GM23338 (cell line): ENCODE data around the gene FRMD4A. TPM values are rescaled to one million over a fixed set of nuclear protein-coding genes. Genes with fewer than 3 reads are reported as not detected.

Experiments used
- ATAC-seq: fragments of 200-7000 bp; cut with Tn5 transposase; 3 replicates; pipeline ENCODE4 v1.9.1; 2020
- DNase-seq: peaks from one replicate; pipeline ENCODE4 v3.0.0-alpha.2; 2015; ENCODE audit warnings: low spot score
- H2AFZ ChIP-seq: fragments of 200-600 bp; sonication (generic); 2 replicates; pipeline ENCODE4 v1.8.0; 2016; ENCODE audit warnings: antibody characterized with exemption, mild to moderate bottlenecking, moderate library complexity
- H3F3A ChIP-seq: fragments of 200-600 bp; sonication (generic); replicated peaks from 2 replicates; pipeline ENCODE4 v1.8.0; 2017; ENCODE audit warnings: antibody characterized with exemption, mixed run types, low read depth
- H3K27ac ChIP-seq: fragments of 200-600 bp; sonication (generic); 2 replicates; pipeline ENCODE4 v1.6.1; 2016; ENCODE audit warnings: low read depth
- H3K27me3 ChIP-seq: fragments of 200-600 bp; sonication (generic); 2 replicates; pipeline ENCODE4 v1.8.0; 2016; ENCODE audit warnings: mild to moderate bottlenecking, mixed run types, moderate library complexity; ENCODE audit not compliant: insufficient read depth
- H3K36me3 ChIP-seq: fragments of 200-600 bp; sonication (generic); 2 replicates; pipeline ENCODE4 v1.8.0; 2016; ENCODE audit warnings: mild to moderate bottlenecking; ENCODE audit not compliant: insufficient read depth
- H3K4me1 ChIP-seq: fragments of 200-600 bp; sonication (generic); 2 replicates; pipeline ENCODE4 v1.8.0; 2016; ENCODE audit warnings: mild to moderate bottlenecking, moderate library complexity; ENCODE audit not compliant: insufficient read depth
- H3K4me2 ChIP-seq: fragments of 200-600 bp; sonication (generic); 2 replicates; pipeline ENCODE4 v1.7.1; 2017; ENCODE audit warnings: mixed run types
- H3K4me3 ChIP-seq: fragments of 200-600 bp; sonication (generic); 2 replicates; pipeline ENCODE4 v1.6.1; 2016; ENCODE audit warnings: mixed run types
- H3K79me2 ChIP-seq: fragments of 200-600 bp; sonication (generic); replicated peaks from 2 replicates; pipeline ENCODE4 v1.8.0; 2017; ENCODE audit warnings: mild to moderate bottlenecking; ENCODE audit not compliant: insufficient read depth
- H3K9me2 ChIP-seq: fragments of 200-600 bp; sonication (generic); 2 replicates; pipeline ENCODE4 v1.8.0; 2017; ENCODE audit not compliant: insufficient read depth
- H4K20me1 ChIP-seq: fragments of 200-600 bp; sonication (generic); replicated peaks from 2 replicates; pipeline ENCODE4 v1.8.0; 2017; ENCODE audit warnings: mild to moderate bottlenecking; ENCODE audit not compliant: insufficient read depth
- H3K27ac Mint-ChIP-seq: 2 replicates; pipeline ENCODE4 v1.8.0; 2020; ENCODE audit warnings: inconsistent platforms, mild to moderate bottlenecking, moderate library complexity, mixed read lengths
- H3K27me3 Mint-ChIP-seq: 3 replicates; pipeline ENCODE4 v1.8.0; 2022; ENCODE audit warnings: low read depth, mild to moderate bottlenecking, moderate library complexity, mixed read lengths, inconsistent platforms; ENCODE audit not compliant: insufficient read depth, poor library complexity
- H3K36me3 Mint-ChIP-seq: 3 replicates; pipeline ENCODE4 v1.8.0; 2021; ENCODE audit warnings: low read depth, mild to moderate bottlenecking, inconsistent platforms, moderate library complexity, mixed read lengths
- H3K4me1 Mint-ChIP-seq: 3 replicates; pipeline ENCODE4 v1.8.0; 2020; ENCODE audit warnings: mild to moderate bottlenecking, inconsistent platforms, mixed read lengths
- H3K4me3 Mint-ChIP-seq: 3 replicates; pipeline ENCODE4 v1.8.0; 2021; ENCODE audit warnings: moderate library complexity, mild to moderate bottlenecking, inconsistent platforms, mixed read lengths
- H3K9me3 Mint-ChIP-seq: 3 replicates; pipeline ENCODE4 v1.8.0; 2020; ENCODE audit warnings: moderate library complexity, mild to moderate bottlenecking, inconsistent platforms, mixed read lengths
- CREB1 ChIP-seq: fragments of 250-450 bp; sonication (Bioruptor Pico); IDR thresholded peaks from 2 replicates; pipeline ENCODE4 v1.5.0; 2020; ENCODE audit warnings: low read depth, mild to moderate bottlenecking, moderate library complexity
- EZH2 ChIP-seq: fragments of 200-600 bp; sonication (generic); IDR thresholded peaks from one replicate; pipeline ENCODE4 v1.8.0; 2017; ENCODE audit warnings: antibody characterized with exemption, mild to moderate bottlenecking, low read depth; ENCODE audit not compliant: unreplicated experiment
- EZH2phosphoT487 ChIP-seq: fragments of 200-600 bp; sonication (generic); IDR thresholded peaks from one replicate; pipeline ENCODE4 v1.8.1; 2018; ENCODE audit warnings: antibody characterized with exemption; ENCODE audit not compliant: unreplicated experiment
- JUNB ChIP-seq: IDR thresholded peaks from one replicate; pipeline ENCODE4 v1.6.1; 2016; ENCODE audit warnings: antibody characterized with exemption; ENCODE audit not compliant: unreplicated experiment
- NANOG ChIP-seq: IDR thresholded peaks from 2 replicates; pipeline ENCODE4 v1.6.1; 2016; ENCODE audit warnings: antibody characterized with exemption, borderline replicate concordance
- POLR2AphosphoS5 ChIP-seq: IDR thresholded peaks from 2 replicates; pipeline ENCODE4 v1.6.1; 2016; ENCODE audit warnings: antibody characterized with exemption, low read depth
- STAT1 ChIP-seq: IDR thresholded peaks from one replicate; pipeline ENCODE4 v1.6.1; 2016; ENCODE audit warnings: antibody characterized with exemption; ENCODE audit not compliant: unreplicated experiment
- ZNF114 ChIP-seq: fragments of 250-450 bp; sonication (Bioruptor Pico); IDR thresholded peaks from 2 replicates; pipeline ENCODE4 v1.5.0; 2020; ENCODE audit warnings: mild to moderate bottlenecking, moderate library complexity
- ZNF331 ChIP-seq: fragments of 250-450 bp; sonication (Bioruptor Pico); IDR thresholded peaks from 2 replicates; pipeline ENCODE4 v1.5.0; 2020; ENCODE audit warnings: low read depth, mild to moderate bottlenecking, moderate library complexity
- polyA plus RNA-seq: library from polyadenylated mRNA; unstranded; fragments of >200 nt; fragmentation: Nextera tagmentation; extraction: Ambion mirVana; gene quantifications from 2 replicates; pipeline ENCODE4 v1.2.1, GENCODE V29; 2016
- total RNA-seq: library from RNA; depleted of rRNA; stranded (reverse); fragments of >200 nt; shearing (Covaris generic); gene quantifications from 2 replicates; pipeline ENCODE4 v1.2.3, GENCODE V29; 2014
- TF ChIP-seq, protein P1 (sequence below): IDR thresholded peaks from 2 replicates; pipeline ENCODE4 v1.6.1; 2016; ENCODE audit warnings: antibody characterized with exemption
- TF ChIP-seq, protein P2 (sequence below): fragments of 250-450 bp; sonication (Bioruptor Pico); IDR thresholded peaks from 2 replicates; pipeline ENCODE4 v1.5.0; 2020; ENCODE audit warnings: mild to moderate bottlenecking, moderate library complexity
- TF ChIP-seq, protein P3 (sequence below), 2 experiments: fragments of 200-600 bp in 1 of 2; sonication (generic) in 1 of 2; conservative IDR thresholded peaks; 2 replicates each; pipeline versions ENCODE4 v1.5.1 to v1.6.1; 2016 to 2017; ENCODE audit warnings: antibody characterized with exemption in 2 of 2, low read depth in 2 of 2, mild to moderate bottlenecking in 2 of 2, moderate library complexity in 1 of 2
- TF ChIP-seq, protein P4 (sequence below): IDR thresholded peaks from one replicate; pipeline ENCODE4 v1.6.1; 2018; ENCODE audit warnings: antibody characterized with exemption; ENCODE audit not compliant: unreplicated experiment

Gene FRMD4A
- total and polyA plus RNA-seq, 2 experiments from 2014 or later, result 14.0 to 20.1 TPM

DNA sequence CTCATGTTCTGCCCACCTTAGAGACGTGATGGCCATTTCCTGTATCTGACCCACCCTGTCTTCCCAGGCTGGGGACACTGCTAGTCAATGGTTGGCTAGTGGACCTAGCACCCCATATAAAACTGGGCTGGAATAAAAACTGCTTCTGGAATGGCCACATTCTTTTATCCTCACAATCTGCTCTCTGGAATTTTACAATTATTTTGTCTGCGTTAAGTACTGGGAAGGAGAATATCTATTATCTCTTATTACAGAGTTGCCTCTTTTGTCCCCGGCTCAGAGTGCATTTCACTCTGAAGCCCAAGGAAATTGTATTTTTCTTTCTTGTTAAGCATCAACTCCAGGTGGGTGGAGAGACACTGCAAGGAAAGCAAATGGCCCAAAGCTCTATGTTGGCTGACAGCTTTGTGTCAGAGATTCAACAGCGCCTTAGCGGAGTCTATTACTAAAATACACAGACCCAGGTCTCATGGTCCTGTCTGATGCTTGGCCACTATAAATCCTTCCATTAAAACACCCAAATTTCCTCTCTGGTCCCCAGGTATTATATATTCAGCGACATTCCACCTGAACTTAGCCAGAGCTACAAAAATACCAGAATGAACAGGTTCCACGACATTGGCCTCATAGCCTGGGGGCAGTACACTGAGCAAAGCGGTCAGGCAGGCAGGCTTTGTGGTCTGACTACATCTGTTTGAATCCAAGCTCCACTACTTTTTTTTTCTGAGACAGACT, 622.3 kb downstream of the FRMD4A start:
- no peak for ATAC-seq
- H3K4me1 Mint-ChIP-seq, result peaks cover 88% of the 10 kb centered on the region

More for the DNA sequence above, 622.3 kb downstream of the FRMD4A start:
- H3K9me2 ChIP-seq, result no peaks in the 10 kb centered on the region
- Mint-ChIP-seq H3K27me3 (peaks cover 21% of the 10 kb centered on the region), H3K36me3 (peaks cover 6% of the 10 kb centered on the region), H3K9me3 (no peaks in the 10 kb centered on the region), H3K4me3 (peak overlapping the region; percentile 88), H3K27ac (peak overlapping the region; percentile 88)
- H3K36me3 ChIP-seq, result no peaks in the 10 kb centered on the region
- peaks cover 42% of the 10 kb centered on the region for H3K4me1 ChIP-seq
- no peak overlapping the region for H2AFZ ChIP-seq
- peak overlapping the region; percentile 76 for H3K4me2 ChIP-seq
- no peaks in the 10 kb centered on the region for H3K27me3 ChIP-seq
- no peak for TF ChIP-seq EZH2
- TF ChIP-seq, protein P1, sequence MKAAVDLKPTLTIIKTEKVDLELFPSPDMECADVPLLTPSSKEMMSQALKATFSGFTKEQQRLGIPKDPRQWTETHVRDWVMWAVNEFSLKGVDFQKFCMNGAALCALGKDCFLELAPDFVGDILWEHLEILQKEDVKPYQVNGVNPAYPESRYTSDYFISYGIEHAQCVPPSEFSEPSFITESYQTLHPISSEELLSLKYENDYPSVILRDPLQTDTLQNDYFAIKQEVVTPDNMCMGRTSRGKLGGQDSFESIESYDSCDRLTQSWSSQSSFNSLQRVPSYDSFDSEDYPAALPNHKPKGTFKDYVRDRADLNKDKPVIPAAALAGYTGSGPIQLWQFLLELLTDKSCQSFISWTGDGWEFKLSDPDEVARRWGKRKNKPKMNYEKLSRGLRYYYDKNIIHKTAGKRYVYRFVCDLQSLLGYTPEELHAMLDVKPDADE, result no peak
- no peak for TF ChIP-seq ZNF114 (CRISPR knock-in tag)
- no peak for TF ChIP-seq NANOG
- no peak for TF ChIP-seq STAT1
- TF ChIP-seq, protein P2, sequence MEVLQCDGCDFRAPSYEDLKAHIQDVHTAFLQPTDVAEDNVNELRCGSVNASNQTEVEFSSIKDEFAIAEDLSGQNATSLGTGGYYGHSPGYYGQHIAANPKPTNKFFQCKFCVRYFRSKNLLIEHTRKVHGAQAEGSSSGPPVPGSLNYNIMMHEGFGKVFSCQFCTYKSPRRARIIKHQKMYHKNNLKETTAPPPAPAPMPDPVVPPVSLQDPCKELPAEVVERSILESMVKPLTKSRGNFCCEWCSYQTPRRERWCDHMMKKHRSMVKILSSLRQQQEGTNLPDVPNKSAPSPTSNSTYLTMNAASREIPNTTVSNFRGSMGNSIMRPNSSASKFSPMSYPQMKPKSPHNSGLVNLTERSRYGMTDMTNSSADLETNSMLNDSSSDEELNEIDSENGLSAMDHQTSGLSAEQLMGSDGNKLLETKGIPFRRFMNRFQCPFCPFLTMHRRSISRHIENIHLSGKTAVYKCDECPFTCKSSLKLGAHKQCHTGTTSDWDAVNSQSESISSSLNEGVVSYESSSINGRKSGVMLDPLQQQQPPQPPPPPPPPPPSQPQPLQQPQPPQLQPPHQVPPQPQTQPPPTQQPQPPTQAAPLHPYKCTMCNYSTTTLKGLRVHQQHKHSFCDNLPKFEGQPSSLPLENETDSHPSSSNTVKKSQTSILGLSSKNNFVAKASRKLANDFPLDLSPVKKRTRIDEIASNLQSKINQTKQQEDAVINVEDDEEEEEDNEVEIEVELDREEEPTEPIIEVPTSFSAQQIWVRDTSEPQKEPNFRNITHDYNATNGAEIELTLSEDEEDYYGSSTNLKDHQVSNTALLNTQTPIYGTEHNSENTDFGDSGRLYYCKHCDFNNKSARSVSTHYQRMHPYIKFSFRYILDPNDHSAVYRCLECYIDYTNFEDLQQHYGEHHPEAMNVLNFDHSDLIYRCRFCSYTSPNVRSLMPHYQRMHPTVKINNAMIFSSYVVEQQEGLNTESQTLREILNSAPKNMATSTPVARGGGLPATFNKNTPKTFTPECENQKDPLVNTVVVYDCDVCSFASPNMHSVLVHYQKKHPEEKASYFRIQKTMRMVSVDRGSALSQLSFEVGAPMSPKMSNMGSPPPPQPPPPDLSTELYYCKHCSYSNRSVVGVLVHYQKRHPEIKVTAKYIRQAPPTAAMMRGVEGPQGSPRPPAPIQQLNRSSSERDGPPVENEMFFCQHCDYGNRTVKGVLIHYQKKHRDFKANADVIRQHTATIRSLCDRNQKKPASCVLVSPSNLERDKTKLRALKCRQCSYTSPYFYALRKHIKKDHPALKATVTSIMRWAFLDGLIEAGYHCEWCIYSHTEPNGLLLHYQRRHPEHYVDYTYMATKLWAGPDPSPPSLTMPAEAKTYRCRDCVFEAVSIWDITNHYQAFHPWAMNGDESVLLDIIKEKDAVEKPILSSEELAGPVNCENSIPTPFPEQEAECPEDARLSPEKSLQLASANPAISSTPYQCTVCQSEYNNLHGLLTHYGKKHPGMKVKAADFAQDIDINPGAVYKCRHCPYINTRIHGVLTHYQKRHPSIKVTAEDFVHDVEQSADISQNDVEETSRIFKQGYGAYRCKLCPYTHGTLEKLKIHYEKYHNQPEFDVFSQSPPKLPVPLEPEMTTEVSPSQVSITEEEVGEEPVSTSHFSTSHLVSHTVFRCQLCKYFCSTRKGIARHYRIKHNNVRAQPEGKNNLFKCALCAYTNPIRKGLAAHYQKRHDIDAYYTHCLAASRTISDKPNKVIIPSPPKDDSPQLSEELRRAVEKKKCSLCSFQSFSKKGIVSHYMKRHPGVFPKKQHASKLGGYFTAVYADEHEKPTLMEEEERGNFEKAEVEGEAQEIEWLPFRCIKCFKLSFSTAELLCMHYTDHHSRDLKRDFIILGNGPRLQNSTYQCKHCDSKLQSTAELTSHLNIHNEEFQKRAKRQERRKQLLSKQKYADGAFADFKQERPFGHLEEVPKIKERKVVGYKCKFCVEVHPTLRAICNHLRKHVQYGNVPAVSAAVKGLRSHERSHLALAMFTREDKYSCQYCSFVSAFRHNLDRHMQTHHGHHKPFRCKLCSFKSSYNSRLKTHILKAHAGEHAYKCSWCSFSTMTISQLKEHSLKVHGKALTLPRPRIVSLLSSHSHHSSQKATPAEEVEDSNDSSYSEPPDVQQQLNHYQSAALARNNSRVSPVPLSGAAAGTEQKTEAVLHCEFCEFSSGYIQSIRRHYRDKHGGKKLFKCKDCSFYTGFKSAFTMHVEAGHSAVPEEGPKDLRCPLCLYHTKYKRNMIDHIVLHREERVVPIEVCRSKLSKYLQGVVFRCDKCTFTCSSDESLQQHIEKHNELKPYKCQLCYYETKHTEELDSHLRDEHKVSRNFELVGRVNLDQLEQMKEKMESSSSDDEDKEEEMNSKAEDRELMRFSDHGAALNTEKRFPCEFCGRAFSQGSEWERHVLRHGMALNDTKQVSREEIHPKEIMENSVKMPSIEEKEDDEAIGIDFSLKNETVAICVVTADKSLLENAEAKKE (CRISPR knock-in tag), result no peak
- no peak for TF ChIP-seq EZH2phosphoT487
- TF ChIP-seq, protein P3, sequence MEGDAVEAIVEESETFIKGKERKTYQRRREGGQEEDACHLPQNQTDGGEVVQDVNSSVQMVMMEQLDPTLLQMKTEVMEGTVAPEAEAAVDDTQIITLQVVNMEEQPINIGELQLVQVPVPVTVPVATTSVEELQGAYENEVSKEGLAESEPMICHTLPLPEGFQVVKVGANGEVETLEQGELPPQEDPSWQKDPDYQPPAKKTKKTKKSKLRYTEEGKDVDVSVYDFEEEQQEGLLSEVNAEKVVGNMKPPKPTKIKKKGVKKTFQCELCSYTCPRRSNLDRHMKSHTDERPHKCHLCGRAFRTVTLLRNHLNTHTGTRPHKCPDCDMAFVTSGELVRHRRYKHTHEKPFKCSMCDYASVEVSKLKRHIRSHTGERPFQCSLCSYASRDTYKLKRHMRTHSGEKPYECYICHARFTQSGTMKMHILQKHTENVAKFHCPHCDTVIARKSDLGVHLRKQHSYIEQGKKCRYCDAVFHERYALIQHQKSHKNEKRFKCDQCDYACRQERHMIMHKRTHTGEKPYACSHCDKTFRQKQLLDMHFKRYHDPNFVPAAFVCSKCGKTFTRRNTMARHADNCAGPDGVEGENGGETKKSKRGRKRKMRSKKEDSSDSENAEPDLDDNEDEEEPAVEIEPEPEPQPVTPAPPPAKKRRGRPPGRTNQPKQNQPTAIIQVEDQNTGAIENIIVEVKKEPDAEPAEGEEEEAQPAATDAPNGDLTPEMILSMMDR (conservative IDR thresholded peaks at IDR 0.05; ENCODE audit: low read depth in 2 of 2), result no peak
- TF ChIP-seq JUNB, result no peak
- no peak for TF ChIP-seq CREB1
- TF ChIP-seq POLR2AphosphoS5, result no peak
- no peak for TF ChIP-seq ZNF331 (CRISPR knock-in tag)
- TF ChIP-seq, protein P4, sequence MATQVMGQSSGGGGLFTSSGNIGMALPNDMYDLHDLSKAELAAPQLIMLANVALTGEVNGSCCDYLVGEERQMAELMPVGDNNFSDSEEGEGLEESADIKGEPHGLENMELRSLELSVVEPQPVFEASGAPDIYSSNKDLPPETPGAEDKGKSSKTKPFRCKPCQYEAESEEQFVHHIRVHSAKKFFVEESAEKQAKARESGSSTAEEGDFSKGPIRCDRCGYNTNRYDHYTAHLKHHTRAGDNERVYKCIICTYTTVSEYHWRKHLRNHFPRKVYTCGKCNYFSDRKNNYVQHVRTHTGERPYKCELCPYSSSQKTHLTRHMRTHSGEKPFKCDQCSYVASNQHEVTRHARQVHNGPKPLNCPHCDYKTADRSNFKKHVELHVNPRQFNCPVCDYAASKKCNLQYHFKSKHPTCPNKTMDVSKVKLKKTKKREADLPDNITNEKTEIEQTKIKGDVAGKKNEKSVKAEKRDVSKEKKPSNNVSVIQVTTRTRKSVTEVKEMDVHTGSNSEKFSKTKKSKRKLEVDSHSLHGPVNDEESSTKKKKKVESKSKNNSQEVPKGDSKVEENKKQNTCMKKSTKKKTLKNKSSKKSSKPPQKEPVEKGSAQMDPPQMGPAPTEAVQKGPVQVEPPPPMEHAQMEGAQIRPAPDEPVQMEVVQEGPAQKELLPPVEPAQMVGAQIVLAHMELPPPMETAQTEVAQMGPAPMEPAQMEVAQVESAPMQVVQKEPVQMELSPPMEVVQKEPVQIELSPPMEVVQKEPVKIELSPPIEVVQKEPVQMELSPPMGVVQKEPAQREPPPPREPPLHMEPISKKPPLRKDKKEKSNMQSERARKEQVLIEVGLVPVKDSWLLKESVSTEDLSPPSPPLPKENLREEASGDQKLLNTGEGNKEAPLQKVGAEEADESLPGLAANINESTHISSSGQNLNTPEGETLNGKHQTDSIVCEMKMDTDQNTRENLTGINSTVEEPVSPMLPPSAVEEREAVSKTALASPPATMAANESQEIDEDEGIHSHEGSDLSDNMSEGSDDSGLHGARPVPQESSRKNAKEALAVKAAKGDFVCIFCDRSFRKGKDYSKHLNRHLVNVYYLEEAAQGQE, result no peak
- peak overlapping the region; percentile 47; the same call in 1 of the 2 replicates for H3K4me3 ChIP-seq
- H4K20me1 ChIP-seq, result no peaks in the 10 kb centered on the region
- H3K79me2 ChIP-seq, result no peaks in the 10 kb centered on the region
- peak; percentile 38 for DNase-seq
- H3K27ac ChIP-seq, result peak overlapping the region; percentile 88
- no peaks in the 10 kb centered on the region for H3F3A ChIP-seq
